DLD1 (cell line): Measurements from ENCODE around the gene NENF.
"Not testable (repeated sequence)": the region's sequence is repeated elsewhere in the genome, so short reads cannot be mapped to it uniquely, and the experiment has no call there.

ENCODE experiments used
- in situ Hi-C: cut with HindIII; loops from 2 replicates; pipeline ENCODE4 v1.10.0; 2017; ENCODE audit warnings: low sequenced_read_pairs

NENF gene

DNA sequence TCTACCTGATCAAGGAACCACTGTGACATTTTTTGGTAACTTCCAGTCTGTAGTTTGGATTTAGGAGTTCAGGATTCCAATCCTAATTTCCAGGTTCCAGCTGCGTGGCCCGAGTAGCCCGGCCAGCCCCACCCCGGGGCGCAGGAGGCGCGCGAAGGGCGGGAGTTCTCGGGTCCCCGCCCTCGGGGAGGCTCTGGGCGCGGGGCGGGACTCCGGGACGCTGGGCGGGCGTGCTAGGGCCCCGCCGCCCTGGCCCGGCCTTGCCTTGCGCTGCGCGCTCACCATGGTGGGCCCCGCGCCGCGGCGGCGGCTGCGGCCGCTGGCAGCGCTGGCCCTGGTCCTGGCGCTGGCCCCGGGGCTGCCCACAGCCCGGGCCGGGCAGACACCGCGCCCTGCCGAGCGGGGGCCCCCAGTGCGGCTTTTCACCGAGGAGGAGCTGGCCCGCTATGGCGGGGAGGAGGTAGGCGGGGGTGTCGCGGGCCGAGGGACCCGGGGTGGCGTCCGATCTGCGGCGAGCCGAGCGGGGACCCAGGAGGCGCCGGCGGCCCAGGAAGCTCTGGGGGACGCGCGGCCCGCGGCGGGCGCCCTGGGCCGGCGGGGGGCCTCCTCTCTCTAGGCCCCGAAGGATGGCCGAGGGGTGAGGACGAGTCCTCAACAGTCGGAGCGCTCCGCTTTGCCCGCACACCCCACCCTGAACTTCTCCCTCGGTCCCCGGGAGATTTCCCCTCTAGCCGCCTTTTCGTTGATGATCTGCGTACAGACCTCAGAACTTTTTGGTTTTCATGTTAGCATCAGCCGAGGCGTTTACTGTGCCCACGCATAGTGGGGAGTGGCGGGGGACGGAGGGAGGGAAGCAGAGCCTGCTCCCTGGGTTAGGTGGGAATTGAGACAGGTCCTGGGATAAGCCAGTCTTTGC, at the start of gene NENF:
Gene NENF (plus strand): TSS at position 260 of the 916 bp plus-strand sequence. CDS start 24 bp downstream, at position 284.
- in situ Hi-C loops = no loop called here

DNA sequence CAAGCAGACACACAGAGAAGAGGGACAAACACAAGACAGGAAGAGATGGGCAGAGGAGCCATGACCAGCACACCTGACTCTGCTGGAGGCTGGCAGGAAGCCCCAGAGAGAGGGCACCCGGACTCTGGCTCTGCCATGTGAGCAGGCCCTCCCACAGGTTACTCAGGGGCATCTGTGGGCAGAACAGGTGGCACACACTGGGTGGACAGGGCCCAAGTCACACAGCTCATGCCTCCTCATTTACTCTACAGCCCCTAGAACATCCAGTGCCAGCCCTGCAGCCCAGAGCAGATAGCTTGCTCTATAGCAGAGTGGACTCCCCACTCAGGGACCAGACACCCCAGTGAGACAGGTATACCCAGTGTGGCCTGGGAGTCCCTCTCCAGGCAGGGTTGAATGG, 46.7 kb upstream of the NENF start:
- in situ Hi-C loops = no loop called here

GRCh38 chr1:212388985-212389716, 43.6 kb upstream of the NENF start:
- in situ Hi-C loops = no loop called here

DNA sequence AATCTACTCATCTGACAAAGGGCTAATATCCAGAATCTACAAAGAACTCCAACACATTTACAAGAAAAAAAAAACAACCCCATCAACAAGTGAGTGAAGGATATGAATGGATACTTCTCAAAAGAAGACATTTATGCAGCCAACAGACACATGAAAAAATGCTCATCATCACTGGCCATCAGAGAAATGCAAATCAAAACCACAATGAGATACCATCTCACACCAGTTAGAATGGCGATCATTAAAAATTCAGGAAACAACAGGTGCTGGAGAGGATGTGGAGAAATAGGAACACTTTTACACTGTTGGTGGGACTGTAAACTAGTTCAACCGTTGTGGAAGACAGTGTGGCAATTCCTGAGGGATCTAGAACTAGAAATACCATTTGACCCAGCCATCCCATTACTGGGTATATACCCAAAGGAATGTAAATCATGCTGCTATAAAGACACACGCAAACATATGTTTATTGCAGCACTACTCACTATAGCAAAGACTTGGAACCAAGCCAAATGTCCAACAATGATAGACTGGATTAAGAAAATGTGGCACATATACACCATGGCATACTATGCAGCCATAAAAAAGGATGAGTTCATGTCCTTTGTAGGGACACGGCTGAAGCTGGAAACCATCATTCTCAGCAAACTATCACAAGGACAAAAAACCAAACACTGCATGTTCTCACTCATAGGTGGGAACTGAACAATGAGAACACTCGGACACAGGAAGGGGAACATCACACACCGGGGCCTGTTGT, 36.9 kb upstream of the NENF start:
- in situ Hi-C loops = not testable (repeated sequence)

DNA sequence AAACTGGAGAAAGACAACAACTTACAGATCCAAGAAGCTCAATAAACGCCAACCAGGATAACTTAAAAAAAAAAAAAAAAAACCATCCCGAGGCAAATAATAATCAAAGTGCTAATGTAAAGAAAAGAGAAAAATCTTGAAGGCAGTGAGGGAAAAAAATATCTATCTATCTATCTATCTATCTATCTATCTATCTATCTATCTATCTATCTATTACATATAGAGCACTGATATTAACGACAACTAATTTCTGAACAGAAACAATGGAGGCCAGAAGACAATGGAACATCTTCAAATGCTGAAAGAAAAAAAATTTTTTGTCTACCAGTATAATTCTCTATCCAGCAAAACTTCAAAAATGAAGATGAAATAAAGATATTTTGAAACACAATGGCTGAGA, 36.1 kb upstream of the NENF start:
- in situ Hi-C loops = no loop called here

- in situ Hi-C loops = no loop called here
Observed at GRCh38 chr1:212397171-212397570, 35.5 kb upstream of the NENF start.

DNA sequence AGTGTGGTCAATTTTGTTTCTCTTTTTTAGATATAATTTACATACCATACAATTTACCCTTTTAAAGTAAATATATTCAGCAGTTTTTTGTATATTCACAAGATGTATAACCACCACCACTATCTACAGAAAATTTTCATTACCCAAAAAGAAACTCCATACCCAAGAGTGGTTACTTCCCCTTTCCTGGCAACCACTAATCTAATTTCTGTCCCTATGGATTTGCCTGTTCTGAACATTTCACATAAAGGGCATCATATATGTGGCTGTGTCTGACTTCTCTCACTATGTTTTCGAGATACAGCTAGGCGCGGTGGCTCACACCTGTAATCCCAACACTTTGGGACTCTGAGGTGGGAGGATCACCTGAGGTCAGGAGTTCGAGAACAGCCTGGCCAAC, 31.7 kb upstream of the NENF start:
- in situ Hi-C loops = no loop called here

- in situ Hi-C loops = no loop called here
Observed at GRCh38 chr1:212401838-212402582, 30.7 kb upstream of the NENF start.

DNA sequence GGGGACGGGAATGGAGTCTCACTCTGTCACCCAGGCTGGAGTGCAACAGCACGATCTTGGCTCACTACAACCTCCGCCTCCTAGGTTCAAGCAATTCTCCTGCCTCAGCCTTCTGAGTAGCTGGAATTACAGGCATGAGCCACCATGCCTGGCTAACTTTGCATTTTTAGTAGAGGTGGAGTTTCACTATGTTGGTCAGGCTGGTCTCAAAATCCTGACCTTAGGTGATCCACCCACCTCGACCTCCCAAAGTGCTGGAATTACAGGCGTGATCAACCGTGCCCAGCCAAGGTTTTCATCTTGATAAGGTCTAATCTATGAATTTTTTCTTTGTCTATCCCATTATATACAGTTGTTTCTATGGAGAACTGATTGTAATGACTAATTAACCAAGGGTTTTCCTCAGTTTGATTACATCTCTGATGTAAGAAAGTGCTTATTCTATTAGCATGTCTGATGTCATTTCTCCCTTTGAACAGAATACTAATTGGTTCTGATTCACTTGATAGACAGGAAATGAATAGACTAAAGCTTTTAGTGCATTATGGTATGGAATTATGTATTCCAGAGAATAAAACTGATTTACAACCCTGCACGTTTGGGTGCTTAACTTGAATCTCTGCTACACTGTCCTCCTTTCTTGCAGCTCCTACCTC, 29.9 kb upstream of the NENF start:
- in situ Hi-C loops = no loop called here

DNA sequence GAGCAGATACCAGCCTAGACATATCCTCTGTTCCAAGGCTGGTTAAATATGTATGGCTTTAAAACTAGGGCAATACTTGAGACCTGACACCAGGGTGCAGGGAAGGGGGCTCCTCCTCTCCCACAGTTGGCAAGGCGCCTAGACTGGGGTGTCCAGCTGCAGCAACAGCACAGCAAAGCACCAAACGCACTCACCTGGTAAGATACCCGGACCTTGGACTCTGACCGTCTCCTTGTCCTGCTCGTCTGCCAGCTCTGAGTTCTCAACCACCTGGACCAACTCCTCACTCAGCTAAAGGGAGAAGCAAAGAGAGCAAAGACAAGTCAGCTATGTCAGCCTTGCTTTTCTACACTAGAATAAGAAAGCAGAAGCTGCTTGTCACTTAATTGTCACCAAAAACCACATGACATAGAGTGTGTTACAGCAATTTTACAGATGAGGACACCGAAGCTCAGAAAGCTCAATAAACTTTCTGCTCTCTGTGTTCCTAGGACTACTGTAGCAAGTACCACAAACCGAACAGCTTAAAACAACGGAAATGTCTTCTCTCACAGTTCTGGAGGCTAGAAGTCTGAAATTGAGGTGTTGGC, 22.4 kb upstream of the NENF start:
- in situ Hi-C loops = no loop called here

DNA sequence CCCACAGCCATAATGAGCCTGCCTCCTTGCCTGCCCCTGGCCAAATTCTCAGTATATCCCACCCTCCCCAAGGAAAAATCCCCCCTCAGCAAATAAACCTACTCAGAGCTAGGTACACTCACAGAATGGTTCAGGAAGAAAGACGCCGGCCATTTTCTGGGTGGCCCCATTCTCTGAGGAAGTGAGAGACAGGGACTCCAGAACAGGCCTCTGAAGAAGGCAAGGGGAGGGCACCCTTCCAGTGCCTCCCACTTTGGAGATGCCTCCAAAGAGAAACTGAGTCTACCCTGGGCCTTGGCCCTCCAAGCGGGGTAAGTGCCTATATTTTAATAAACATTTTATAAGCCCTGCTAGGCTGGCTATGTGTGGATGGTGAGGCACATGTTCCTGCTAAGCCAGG, 20.3 kb upstream of the NENF start:
- in situ Hi-C loops = no loop called here

DNA sequence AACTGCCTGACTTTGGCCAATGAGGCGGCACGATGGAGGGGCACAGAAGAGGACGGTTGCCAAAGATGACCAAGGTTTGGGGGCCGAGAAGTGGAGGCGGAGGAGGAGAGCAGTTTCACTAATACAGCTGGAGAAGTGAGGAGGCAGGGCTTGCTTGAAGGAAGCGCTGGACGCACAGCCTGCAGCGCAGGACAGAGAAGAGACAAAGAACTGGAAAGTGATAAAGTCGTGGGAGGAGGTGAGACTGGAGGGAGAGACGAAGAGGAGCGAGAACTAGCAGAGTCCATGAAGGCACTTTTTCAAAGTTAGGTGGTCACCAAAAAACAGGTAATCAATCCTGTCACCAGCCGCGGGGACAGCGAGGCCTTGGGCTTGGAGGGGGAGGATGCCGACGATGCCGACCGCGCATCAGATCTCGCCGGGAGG, 18.8 kb upstream of the NENF start:
- in situ Hi-C loops = no loop called here

- in situ Hi-C loops = no loop called here
Observed at GRCh38 chr1:212414328-212415106, 18.2 kb upstream of the NENF start, which contains the start of gene PACC1. PACC1 (minus strand) TSS chr1:212414886; CDS start chr1:212414757, 129 bp downstream.

DNA sequence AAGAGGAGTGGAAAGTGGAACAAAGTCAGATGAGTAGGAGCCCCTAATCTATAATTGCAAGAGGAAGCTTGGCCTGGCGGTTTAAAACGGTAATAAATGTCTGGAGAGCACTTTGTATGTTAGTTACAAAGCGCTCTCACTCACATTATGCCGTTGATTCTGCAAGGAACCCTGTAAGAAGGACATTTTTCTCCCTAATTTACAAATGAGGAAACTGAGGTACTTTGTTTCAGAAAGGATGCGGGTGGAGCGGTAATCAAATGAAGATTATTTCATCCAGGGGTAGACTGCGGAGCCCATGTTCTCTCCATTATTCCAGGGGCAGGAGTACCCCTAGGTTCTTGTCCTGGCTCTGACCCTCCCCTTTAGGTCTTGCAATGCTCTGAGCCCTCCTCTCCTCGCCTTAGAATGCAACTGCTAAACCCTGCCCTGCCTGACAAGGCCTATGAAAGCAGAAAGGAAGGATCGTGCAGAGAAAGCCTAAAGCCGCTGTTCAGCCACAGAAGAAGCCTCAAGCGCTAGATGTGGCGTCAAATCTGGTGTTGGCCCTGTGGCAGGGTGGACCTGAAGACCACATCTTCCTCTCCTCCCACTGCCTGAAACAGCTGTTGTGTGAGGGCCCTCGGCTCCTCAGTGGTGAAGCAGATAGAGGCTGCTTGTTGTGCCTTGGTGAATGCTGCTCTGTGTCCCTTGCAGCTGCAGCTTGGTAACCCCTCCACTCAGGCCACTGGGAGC, 17.4 kb upstream of the NENF start:
- in situ Hi-C loops = no loop called here

DNA sequence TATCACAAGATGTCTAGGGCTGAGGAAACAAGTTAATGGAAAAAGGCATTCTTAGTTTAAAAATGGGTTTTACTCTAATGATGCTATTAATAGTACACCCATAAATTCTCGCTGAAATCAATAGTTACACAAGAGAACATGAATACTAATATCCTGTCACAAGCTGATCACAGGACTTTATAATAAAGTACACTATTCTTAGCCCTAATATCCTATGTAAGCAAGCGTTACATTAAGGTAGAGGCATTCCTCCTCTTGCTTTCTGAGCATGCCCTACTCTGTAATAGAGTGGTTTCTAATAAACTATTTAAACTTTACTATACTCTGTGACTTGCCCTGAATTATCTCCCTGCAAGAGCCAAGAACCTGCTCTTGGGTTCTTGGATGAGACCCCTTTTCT, 11.6 kb upstream of the NENF start:
- in situ Hi-C loops = no loop called here

GRCh38 chr1:212423879-212424278, 8.8 kb upstream of the NENF start:
- in situ Hi-C loops = no loop called here

GRCh38 chr1:212428496-212428895, 4.2 kb upstream of the NENF start:
- in situ Hi-C loops = no loop called here

DNA sequence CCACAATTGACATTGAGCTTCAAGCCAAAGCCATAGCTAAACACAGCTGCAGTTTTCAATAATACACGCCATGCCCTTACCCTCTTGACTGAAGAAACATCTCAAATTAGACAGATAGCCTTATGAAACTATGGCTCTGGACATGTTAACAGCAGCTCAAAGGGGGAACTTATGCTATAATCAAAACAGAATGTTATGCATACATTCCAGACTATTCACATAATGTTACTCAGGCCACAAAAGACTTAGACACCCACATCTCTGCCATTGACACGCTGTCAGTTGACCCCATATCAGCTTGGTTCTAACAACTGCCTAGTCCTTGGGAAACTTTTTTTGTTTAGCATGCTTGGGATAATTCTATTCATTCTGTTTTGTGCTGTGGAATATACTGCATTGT, 2.3 kb upstream of the NENF start:
- in situ Hi-C loops = no loop called here
